ENCODE results near the gene SCG2.

SCG2 gene

GRCh38 chr2:223570784-223571183, 31.4 kb downstream of the SCG2 start:
- no peak for DNase-seq

GRCh38 chr2:223566396-223566795, 35.8 kb downstream of the SCG2 start:
- no peak for DNase-seq

- no peak for DNase-seq
Measured at GRCh38 chr2:223563462-223563861, 38.7 kb downstream of the SCG2 start.

- DNase-seq: no peak
Measured at GRCh38 chr2:223562078-223562477, 40.1 kb downstream of the SCG2 start.

GRCh38 chr2:223560749-223561435, 41.3 kb downstream of the SCG2 start:
- no peak for DNase-seq

GRCh38 chr2:223558970-223559369, 43.2 kb downstream of the SCG2 start:
- DNase-seq: no peak

- DNase-seq: no peak
Measured at GRCh38 chr2:223554923-223555322, 47.2 kb downstream of the SCG2 start.

GRCh38 chr2:223549215-223549614, 52.9 kb downstream of the SCG2 start:
- DNase-seq: peak; percentile 94

GRCh38 chr2:223548194-223548593, 54.0 kb downstream of the SCG2 start:
- DNase-seq: no peak

Data from NCI-H446 treated with DMSO at 0.1 percent for 48 hours (cell line).